HEK293 (cell line): ENCODE measurements around the gene HOXA10.

ENCODE experiments used
- GLI2 ChIP-seq: fragments of 450-650 bp; formaldehyde crosslinking; IDR thresholded peaks from 2 replicates; pipeline ENCODE4; 2017; ENCODE audit warnings: missing biosample characterization, missing genetic modification characterization, low read depth, borderline replicate concordance
- ZBTB8A ChIP-seq: fragments of 450-650 bp; formaldehyde crosslinking; IDR thresholded peaks from 2 replicates; pipeline ENCODE4 v1.5.1; 2016; ENCODE audit warnings: missing biosample characterization, missing genetic modification characterization
- ZNF324 ChIP-seq: fragments of 450-650 bp; formaldehyde crosslinking; IDR thresholded peaks from 2 replicates; pipeline ENCODE4 v1.5.1; 2016; ENCODE audit warnings: missing biosample characterization, missing genetic modification characterization
- ZNF366 ChIP-seq: fragments of 450-650 bp; formaldehyde crosslinking; conservative IDR thresholded peaks from 2 replicates; pipeline ENCODE4 v1.5.1; 2016; ENCODE audit warnings: missing biosample characterization, missing genetic modification characterization
- ZNF677 ChIP-seq: fragments of 450-650 bp; IDR thresholded peaks from 2 replicates; pipeline ENCODE4 v1.5.0; 2018; ENCODE audit warnings: missing biosample characterization, mild to moderate bottlenecking, missing genetic modification characterization, moderate library complexity
- TF ChIP-seq, protein P1 (sequence below): fragments of 450-650 bp; formaldehyde crosslinking; IDR thresholded peaks from 2 replicates; pipeline ENCODE4 v1.5.1; 2016; ENCODE audit warnings: missing biosample characterization, missing genetic modification characterization

DNA sequence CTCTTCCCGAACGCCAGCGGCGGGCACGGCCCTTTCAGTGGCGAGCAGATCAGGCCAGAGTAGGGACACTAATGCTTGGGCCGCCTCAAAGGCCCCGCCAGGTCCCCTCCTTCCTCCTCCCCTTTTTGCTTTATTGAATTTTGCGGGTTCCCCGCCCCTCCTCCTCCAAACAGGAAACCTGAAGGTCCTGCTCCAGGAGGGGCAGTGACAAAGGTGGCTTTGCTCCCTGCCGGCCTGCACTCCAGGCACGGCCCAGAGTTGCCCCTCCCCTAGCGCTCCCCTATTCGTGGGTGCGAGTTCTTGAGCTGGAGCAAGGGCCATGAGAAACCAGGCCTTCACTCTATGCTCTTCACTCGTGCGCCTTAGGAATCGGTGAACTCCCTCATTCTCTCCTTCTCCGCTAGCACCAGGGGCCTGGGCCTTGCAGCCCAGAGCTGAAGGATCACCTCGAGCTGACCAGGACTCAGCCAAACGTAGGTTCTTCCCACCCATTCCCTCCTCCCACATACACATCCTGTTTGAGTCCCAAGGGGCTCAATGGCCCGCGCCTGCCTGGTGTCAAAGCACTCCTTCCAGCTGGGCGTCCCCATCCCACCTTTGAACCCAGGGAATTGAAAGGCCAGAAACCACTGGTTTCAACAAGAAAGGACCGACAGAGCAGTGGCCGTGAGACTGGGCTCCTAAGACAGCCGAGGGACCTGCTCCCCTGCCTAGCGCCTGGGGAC, 25.9 kb downstream of the HOXA10 start:
- TF ChIP-seq ZBTB8A (tag by site-specific recombination) (peak; percentile 57; the same call in 1 of the 2 replicates), ZNF677 (tag by site-specific recombination) (no peak), ZNF366 (tag by site-specific recombination) (peak; percentile 63; the same call in 1 of the 2 replicates), ZNF324 (tag by site-specific recombination) (no peak), GLI2 (tag by site-specific recombination) (no peak)
- TF ChIP-seq, protein P1, sequence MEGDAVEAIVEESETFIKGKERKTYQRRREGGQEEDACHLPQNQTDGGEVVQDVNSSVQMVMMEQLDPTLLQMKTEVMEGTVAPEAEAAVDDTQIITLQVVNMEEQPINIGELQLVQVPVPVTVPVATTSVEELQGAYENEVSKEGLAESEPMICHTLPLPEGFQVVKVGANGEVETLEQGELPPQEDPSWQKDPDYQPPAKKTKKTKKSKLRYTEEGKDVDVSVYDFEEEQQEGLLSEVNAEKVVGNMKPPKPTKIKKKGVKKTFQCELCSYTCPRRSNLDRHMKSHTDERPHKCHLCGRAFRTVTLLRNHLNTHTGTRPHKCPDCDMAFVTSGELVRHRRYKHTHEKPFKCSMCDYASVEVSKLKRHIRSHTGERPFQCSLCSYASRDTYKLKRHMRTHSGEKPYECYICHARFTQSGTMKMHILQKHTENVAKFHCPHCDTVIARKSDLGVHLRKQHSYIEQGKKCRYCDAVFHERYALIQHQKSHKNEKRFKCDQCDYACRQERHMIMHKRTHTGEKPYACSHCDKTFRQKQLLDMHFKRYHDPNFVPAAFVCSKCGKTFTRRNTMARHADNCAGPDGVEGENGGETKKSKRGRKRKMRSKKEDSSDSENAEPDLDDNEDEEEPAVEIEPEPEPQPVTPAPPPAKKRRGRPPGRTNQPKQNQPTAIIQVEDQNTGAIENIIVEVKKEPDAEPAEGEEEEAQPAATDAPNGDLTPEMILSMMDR: no peak
